Caco-2 (cell line): ENCODE data around the gene MLLT11. TPM values are rescaled to one million over a fixed set of nuclear protein-coding genes. Genes with fewer than 3 reads are reported as not detected.
A peak's percentile ranks its signal among the peaks of the same experiment; 100 is the strongest.

Source experiments
- BruUV-seq: library from RNA; stranded (reverse); fragments of 400-500 nt; replicated peaks from 2 replicates; lab custom pipeline; 2021; lab: Mats Ljungman, UMichigan
- CTCF ChIA-PET: fragments of 300-600 bp; sonication (Branson Sonifier 250); formaldehyde crosslinking; loops from one replicate; lab custom pipeline; 2022; ENCODE audit warnings: antibody characterized with exemption; lab: Charles Lee
- POLR2A ChIA-PET: fragments of 300-600 bp; sonication (Branson Sonifier 250); formaldehyde crosslinking; loops from one replicate; lab custom pipeline; 2022; ENCODE audit warnings: antibody characterized with exemption; lab: Charles Lee
- DNase-seq, 2 experiments: peaks; one replicate each; pipeline versions ENCODE4 v3.0.0 to v3.0.0-alpha.2; 2020 to 2022
- H3K27me3 ChIP-seq: replicated peaks from 2 replicates; pipeline ENCODE4 v1.6.0; 2011; ENCODE audit warnings: low read length; ENCODE audit not compliant: control insufficient read depth, insufficient read depth
- H3K36me3 ChIP-seq: 2 replicates; pipeline ENCODE4 v1.5.1; 2011; ENCODE audit warnings: low read length; ENCODE audit not compliant: control insufficient read depth, insufficient read depth
- H3K4me1 ChIP-seq: fragments of 250-450 bp; sonication (Bioruptor Pico); 2 replicates; pipeline ENCODE4 v1.5.1; 2020; ENCODE audit warnings: mild to moderate bottlenecking
- H3K4me3 ChIP-seq: 2 replicates; pipeline ENCODE4 v1.5.1; 2011; ENCODE audit warnings: low read depth, mild to moderate bottlenecking, control low read depth, low read length
- H3K9me3 ChIP-seq: fragments of 250-450 bp; sonication (Bioruptor Pico); 2 replicates; pipeline ENCODE4 v1.5.1; 2020; ENCODE audit warnings: mild to moderate bottlenecking, moderate library complexity
- H3K27ac Mint-ChIP-seq: one replicate; pipeline ENCODE4 v1.8.0; 2022; ENCODE audit warnings: mixed read lengths; ENCODE audit not compliant: unreplicated experiment
- H3K27me3 Mint-ChIP-seq: one replicate; pipeline ENCODE4 v1.8.0; 2022; ENCODE audit warnings: mixed read lengths; ENCODE audit not compliant: insufficient read depth, unreplicated experiment
- H3K36me3 Mint-ChIP-seq: one replicate; pipeline ENCODE4 v1.8.0; 2022; ENCODE audit warnings: mild to moderate bottlenecking, mixed read lengths; ENCODE audit not compliant: insufficient read depth, unreplicated experiment
- H3K4me1 Mint-ChIP-seq: one replicate; pipeline ENCODE4 v1.8.0; 2022; ENCODE audit warnings: low read depth, mixed read lengths; ENCODE audit not compliant: unreplicated experiment
- H3K4me3 Mint-ChIP-seq: one replicate; pipeline ENCODE4 v1.8.0; 2022; ENCODE audit warnings: mild to moderate bottlenecking, moderate library complexity, mixed read lengths; ENCODE audit not compliant: unreplicated experiment
- H3K9me3 Mint-ChIP-seq: one replicate; pipeline ENCODE4 v1.8.0; 2022; ENCODE audit warnings: mixed read lengths; ENCODE audit not compliant: unreplicated experiment
- CTCF ChIP-seq, 2 experiments: fragments of 200-600 bp in 1 of 2; IDR thresholded peaks; 1 replicate in 1 of 2; 2 replicates in 1 of 2; pipeline versions ENCODE4 v1.5.1 to v1.8.0; 2011 to 2022; ENCODE audit warnings: antibody characterized with exemption in 1 of 2, control low read depth in 1 of 2, inconsistent platforms in 1 of 2, low read depth in 1 of 2, low read length in 1 of 2, mild to moderate bottlenecking in 1 of 2, moderate library complexity in 1 of 2; ENCODE audit not compliant: insufficient read depth in 1 of 2, severe bottlenecking in 1 of 2, unreplicated experiment in 1 of 2
- intact Hi-C: fragments of 100-400 bp; cut with micrococcal nuclease; formaldehyde crosslinking; loops from one replicate; pipeline ENCODE4 v1.10.0; 2022; ENCODE audit not compliant: unreplicated experiment
- total RNA-seq: library from RNA; stranded (reverse); gene quantifications from 2 replicates; pipeline ENCODE4 v1.2.3, GENCODE V29; 2022

The MLLT11 gene
- total RNA-seq, 1 experiment from 2014 or later, result 0.95 TPM

GRCh38 chr1:151056149-151056548 is 4.0 kb upstream of the MLLT11 start:
- TF ChIP-seq CTCF (IDR thresholded peaks at IDR 0.05; ENCODE audit: insufficient read depth in 1 of 2, low read depth in 1 of 2, low read length in 1 of 2, severe bottlenecking in 1 of 2, unreplicated experiment in 1 of 2), result no peak
- Mint-ChIP-seq H3K4me3 (peak overlapping the region; percentile 88), H3K27ac (peak overlapping the region; percentile 16), H3K4me1 (peaks cover 52% of the 10 kb centered on the region), H3K27me3 (no peaks in the 10 kb centered on the region), H3K9me3 (no peaks in the 10 kb centered on the region), H3K36me3 (peaks cover 84% of the 10 kb centered on the region)
- H3K4me3 ChIP-seq, result no peak overlapping the region
- H3K27me3 ChIP-seq, result no peaks in the 10 kb centered on the region
- BruUV-seq, result no TSS peak
- ChIA-PET CTCF (interaction anchor here (0.6 kb wide), 1 partner anchor 50 kb away, joined by 3 read pairs; no protein-coding TSS in a partner anchor), POLR2A (no interaction called here)
- DNase-seq, result no peak
- peaks cover 11% of the 10 kb centered on the region for H3K36me3 ChIP-seq
- intact Hi-C loops, result no loop called here
- peaks cover 17% of the 10 kb centered on the region for H3K4me1 ChIP-seq
- H3K9me3 ChIP-seq, result no peaks in the 10 kb centered on the region

GRCh38 chr1:151058692-151059091 is 1.5 kb upstream of the MLLT11 start:
- H3K27me3 Mint-ChIP-seq, result no peaks in the 10 kb centered on the region
- Histone ChIP-seq H3K27me3 (no peaks in the 10 kb centered on the region), H3K9me3 (no peaks in the 10 kb centered on the region), H3K4me1 (peaks cover 17% of the 10 kb centered on the region), H3K36me3 (peaks cover 11% of the 10 kb centered on the region), H3K4me3 (peak overlapping the region; percentile 60)
- peaks cover 52% of the 10 kb centered on the region for H3K4me1 Mint-ChIP-seq
- H3K9me3 Mint-ChIP-seq, result no peaks in the 10 kb centered on the region
- peak overlapping the region; percentile 88 for H3K4me3 Mint-ChIP-seq
- H3K27ac Mint-ChIP-seq, result peak overlapping the region; percentile 86
- DNase-seq, result peak; percentile 87 to 92
- CTCF ChIA-PET, result interaction anchor here (0.5 to 1.9 kb wide), 6 partner anchors 11 to 73 kb away, joined by 3 to 9 read pairs (median 4); partner anchors contain the start of genes C1orf56, GABPB2 and MINDY1
- peaks cover 61% of the 10 kb centered on the region for H3K36me3 Mint-ChIP-seq
- BruUV-seq, result no TSS peak
- no peak for TF ChIP-seq CTCF (IDR thresholded peaks at IDR 0.05; ENCODE audit: insufficient read depth in 1 of 2, low read depth in 1 of 2, low read length in 1 of 2, severe bottlenecking in 1 of 2, unreplicated experiment in 1 of 2)
- intact Hi-C loops, result loop anchor here (1.0 to 2.0 kb wide), 2 partner anchors 34 to 45 kb away; no protein-coding TSS in a partner anchor
- POLR2A ChIA-PET, result interaction anchor here (1.2 kb wide), 2 partner anchors 13 to 45 kb away, joined by 3 read pairs; no protein-coding TSS in a partner anchor

- Mint-ChIP-seq H3K4me3 (peak within 1 kb of the TSS; percentile 88), H3K4me1 (peaks cover 52% of the 10 kb centered on the region), H3K27me3 (no peaks in the 10 kb centered on the region), H3K27ac (peak within 1 kb of the TSS; percentile 86), H3K9me3 (no peaks in the 10 kb centered on the region), H3K36me3 (peaks cover 54% of the 10 kb centered on the region)
- Histone ChIP-seq H3K9me3 (no peaks in the 10 kb centered on the region), H3K4me3 (peak within 1 kb of the TSS; percentile 60), H3K27me3 (no peaks in the 10 kb centered on the region), H3K4me1 (peaks cover 17% of the 10 kb centered on the region), H3K36me3 (peaks cover 5% of the 10 kb centered on the region)
- peak; percentile 82 to 90 for TF ChIP-seq CTCF (IDR thresholded peaks at IDR 0.05; ENCODE audit: insufficient read depth in 1 of 2, low read depth in 1 of 2, low read length in 1 of 2, severe bottlenecking in 1 of 2, unreplicated experiment in 1 of 2)
- TSS peak; percentile 69 for BruUV-seq
- CTCF ChIA-PET, result interaction anchor here (0.6 to 1.9 kb wide), 6 partner anchors 11 to 72 kb away, joined by 3 to 9 read pairs (median 4); partner anchors contain the start of genes C1orf56 and GABPB2
- DNase-seq, result peak; percentile 83 to 87
- intact Hi-C loops, result loop anchor here (2.0 kb wide), 1 partner anchor 35 kb away; no protein-coding TSS in a partner anchor
- POLR2A ChIA-PET, result interaction anchor here (1.2 kb wide), 2 partner anchors 12 to 46 kb away, joined by 3 read pairs; no protein-coding TSS in a partner anchor
Observed at GRCh38 chr1:151059109-151060006, 839 bp upstream of the MLLT11 start, which contains the start of gene CDC42SE1. TSS of gene CDC42SE1 (minus strand) at chr1:151059622. CDS start at chr1:151055730, 3,892 bp downstream.
